C4-2B (cell line): ENCODE data around the gene KIF18B.

Experiments
- CTCF ChIP-seq: fragments of 450-650 bp; conservative IDR thresholded peaks from 2 replicates; pipeline ENCODE4 v1.5.1; 2017; ENCODE audit warnings: mild to moderate bottlenecking
- ZFX ChIP-seq: fragments of 450-650 bp; IDR thresholded peaks from 2 replicates; pipeline ENCODE4 v1.6.1; 2017

DNA sequence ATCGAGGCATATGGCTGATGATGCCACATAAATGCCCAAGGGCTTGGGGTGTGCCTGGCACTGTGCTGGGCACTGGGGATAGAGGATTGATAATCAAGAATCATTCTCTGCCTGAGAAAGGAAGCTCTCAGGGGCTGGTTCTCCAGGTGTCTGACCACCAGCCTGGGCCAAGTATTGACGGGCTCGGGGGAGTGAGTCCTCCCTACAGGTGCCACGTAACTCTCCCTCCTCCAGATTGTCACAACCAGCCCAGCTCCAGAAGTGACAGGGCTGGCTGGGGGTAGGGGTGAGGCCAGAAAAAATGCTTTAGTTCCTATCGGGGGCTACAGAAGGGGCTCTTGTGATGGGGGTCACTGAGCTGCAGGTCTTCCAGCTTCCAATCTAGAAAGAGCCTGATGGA lies 31.2 kb upstream of the KIF18B start:
- TF ChIP-seq CTCF (no peak), ZFX (no peak)
